GM19025 (cell line): ENCODE results near the gene EHHADH.

Experiments
- ATAC-seq: cut with Tn5 transposase; IDR thresholded peaks from one replicate; pipeline ENCODE4 v1.9.1; 2021; ENCODE audit warnings: mild to moderate bottlenecking, low read depth, moderate library complexity; ENCODE audit not compliant: unreplicated experiment

EHHADH gene

DNA sequence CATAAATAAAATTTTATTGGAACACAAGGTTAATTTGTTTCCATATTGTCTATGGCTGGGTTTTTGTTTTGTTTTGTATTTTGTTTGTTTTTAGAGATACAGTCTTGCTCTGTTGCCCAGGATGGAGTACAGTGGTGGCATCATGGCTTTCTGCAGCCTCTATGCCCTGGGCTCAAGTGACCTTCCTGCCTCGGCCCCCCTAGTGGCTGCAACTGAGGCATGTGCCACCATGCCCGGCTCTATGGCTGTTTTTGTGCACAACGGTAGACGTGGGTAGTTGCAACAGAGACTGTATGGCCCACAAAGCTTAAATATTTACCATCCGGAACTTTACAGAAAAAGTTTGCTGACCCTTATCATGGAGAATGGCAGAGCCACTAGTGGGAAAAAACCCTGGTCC is 54.2 kb downstream of the EHHADH start:
- no peak for ATAC-seq

DNA sequence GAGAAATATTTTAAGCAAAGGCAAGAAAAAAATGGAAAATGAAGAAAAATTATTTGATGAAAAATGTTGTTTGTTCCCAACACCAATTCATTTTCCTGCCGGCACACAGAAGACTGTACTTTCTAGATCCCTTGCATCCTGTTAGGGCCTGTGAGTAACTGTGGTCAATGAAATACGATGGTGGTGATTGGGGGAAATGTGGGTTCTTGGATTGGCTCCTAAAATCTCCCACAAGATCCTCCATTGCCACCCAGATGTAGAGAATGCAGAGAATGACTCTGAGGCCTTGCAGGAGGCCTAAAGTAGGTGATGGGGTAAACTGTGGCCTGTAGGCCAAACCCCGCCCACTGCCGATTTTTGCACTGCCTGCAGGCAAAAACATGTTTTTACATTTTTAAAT is 54.6 kb downstream of the EHHADH start:
- no peak for ATAC-seq

DNA sequence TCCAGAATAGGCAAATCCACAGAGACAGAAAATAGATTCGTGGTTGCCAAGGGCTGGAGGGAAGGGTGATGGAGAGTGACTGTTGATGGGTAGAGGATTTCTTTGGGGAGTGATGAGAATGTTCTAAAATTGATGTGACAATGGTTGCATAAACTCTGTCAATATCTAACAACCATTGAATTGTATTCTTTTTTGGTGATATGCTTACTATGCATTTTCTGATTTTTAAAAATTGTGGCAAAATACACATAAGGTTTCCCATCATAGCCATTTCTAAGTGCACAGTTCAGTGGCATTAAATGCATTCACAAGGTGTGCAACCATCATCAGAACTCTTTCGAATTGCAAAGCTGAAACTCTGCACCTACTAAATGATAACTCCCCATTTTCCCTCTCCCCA is 56.8 kb downstream of the EHHADH start:
- ATAC-seq = no peak

GRCh38 chr3:185195652-185196051 is 58.2 kb downstream of the EHHADH start:
- no peak for ATAC-seq

DNA sequence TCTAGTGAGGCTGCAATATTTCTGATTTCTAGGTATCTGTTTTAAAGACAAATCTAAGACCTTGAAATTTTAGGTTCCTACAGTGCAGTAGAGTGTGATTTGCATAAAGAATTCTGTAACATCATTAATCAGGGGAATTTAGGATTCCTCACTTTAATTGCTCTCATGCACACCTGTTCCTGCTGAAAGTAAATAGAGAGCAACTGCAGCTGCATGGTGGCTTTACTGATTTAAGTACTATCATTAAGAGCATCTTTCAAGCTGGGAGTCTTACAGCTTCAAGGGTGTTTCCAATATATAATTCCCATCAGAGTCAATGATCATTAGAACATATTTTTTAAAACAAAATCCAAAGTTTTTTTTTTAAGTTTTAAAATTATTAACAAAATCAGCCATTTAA is 65.0 kb downstream of the EHHADH start:
- no peak for ATAC-seq

GRCh38 chr3:185187391-185187790 is 66.5 kb downstream of the EHHADH start:
- no peak for ATAC-seq

DNA sequence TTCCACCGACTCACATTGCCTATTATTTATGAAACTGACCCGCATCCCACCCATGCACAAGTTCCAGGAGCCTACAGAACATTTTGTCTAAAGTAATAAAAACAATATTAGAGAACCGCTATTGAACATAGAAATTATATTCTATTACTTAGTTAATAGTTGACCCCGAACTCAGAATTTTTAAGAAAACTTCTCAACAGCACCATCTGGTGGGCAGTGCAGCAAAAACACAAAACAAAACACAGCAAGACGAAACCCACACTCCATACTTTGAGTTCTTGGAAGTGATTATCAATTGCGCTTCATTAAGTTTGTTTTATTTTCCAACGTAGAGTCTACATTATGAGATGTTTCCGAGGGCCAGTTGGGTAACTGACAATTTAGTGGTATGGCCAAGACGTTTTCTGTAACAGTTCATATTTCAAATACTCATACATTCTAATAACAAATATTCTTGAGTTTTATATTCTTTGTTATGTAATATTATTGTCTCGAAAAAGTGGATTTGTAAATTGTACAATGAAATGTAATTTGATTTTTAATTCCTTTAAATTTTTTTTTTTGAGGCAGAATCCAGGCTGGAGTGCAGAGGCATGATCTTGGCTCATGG is 77.0 kb downstream of the EHHADH start:
- no peak for ATAC-seq

DNA sequence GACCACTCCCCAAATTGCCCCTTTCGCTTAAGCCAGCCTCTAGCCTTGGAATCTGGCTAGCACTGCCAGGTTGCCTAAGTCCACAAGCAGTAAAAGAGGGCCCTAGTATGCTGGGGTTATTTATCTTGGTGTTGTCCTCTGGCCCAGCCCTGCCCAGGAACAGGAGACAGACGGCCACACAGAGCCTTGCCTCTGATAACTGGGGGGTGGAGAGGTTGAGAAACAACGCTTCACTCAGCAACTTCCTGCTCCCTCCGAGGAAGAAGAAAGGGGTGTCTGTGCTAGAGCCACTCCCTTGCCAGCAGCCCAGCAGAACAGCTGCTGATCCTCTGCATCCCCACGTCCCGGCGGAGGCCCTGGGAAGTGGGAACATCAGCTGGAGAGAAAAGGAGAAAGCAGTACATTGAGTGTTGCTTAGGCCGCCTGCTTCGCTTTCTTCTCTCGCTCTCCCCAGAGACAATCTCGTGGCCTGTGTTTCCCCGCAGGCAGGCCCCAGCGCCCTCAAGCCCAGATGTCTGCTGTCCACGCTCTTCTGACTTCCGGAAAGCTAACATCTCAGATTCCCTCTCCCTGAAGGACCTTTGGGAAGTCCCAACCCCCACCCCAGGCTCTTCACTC is 78.4 kb downstream of the EHHADH start:
- ATAC-seq = peak; percentile 76

- no peak for ATAC-seq
Measured at GRCh38 chr3:185172086-185173049, 81.5 kb downstream of the EHHADH start.

DNA sequence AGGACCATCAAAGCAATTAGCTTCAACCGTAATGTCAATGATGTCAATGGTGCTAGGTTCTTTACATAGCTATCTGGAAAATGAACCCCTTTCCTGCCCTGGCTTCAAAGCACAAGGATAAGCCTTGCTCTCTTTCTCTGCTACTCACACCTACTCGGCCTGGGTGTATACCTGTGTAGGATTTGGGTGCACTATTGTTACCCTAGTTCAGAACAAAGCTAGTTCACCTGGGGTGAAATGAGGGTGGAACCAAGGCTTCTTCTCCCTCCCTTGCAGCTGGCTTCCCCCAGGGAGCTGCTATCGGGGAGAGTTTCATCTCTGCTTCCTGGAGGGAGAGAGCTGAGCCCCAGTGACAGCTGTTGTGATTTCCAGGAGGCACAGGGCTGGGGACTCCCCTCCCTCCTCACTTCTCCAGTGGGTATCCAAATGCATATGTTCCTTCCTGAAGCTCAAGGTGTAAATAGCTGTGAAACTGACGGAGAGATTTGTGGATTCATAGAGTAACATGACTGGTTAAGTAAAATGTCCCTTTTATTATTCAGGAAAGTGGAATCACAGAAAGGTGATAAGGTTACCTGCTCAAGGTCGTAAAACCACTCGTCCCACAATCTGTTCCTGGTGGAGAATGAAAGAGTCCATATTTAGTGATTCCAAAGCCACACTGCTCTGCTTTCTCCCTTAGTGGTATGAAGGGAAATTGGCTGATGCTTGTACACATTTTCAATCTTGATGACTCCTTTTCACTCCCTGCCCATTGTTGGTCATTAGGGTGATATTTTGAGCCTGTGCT is 89.2 kb downstream of the EHHADH start:
- no peak for ATAC-seq

DNA sequence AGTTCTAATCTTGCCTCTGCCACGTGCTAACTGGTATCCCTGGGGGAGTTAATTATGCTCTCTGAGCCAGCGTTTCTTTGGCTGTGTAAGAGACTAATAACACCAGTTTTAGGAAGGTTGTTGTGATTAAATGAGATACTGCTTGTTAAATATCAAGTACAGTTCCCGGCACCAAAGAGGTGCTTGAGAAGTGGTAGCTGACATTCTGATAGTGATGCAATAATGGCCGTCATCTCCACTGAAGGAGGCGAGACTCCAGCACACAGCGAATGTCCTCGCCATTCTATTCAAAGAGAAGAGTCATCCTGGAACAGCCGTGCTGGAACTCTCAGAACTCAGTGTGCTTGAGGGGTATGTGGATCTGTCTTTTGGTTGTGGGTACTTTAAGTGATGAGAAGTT is 91.2 kb downstream of the EHHADH start:
- ATAC-seq = no peak

DNA sequence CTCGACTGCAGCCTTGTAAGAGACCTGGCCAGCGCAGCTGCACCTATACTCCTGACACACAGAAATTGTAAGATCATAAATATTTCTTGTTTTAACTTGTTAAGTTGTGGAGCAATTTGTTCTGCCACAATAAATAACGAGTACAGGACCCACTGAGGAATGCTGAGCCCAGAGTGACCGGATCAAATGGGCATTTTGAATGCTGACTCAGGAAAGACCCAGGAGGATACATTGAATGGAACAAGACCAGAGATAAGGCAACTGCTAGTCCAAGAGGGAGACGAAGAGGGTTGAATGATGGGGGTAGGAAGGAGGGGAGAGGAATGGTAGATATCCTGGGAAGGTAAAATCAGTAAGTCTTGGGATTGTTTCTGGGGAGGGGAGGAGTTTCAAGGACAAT is 92.1 kb downstream of the EHHADH start:
- no peak for ATAC-seq

DNA sequence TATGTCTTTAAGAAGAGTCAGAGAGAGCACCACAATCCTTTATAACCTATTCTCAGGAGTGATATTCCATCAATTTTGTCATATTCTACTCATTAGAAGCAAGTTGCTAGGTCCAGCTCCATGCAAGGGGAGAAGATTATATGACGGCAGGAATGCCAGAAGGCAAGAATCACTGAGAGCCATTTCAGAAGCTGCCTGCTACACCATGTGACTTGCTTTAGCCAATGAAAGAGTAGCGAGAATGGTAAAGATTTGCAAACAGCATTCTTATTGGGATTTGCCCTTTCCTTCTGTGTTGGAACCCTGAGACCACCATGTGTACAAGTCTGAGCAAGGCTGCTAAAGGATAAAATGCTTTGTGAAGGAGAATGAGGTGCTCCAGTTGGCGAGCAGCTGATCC is 96.5 kb downstream of the EHHADH start:
- no peak for ATAC-seq

GRCh38 chr3:185155678-185156077 is 98.2 kb downstream of the EHHADH start:
- no peak for ATAC-seq

GRCh38 chr3:185153861-185154629 is 99.8 kb downstream of the EHHADH start:
- ATAC-seq = no peak

GRCh38 chr3:185153171-185153771 is 100.6 kb downstream of the EHHADH start:
- no peak for ATAC-seq

DNA sequence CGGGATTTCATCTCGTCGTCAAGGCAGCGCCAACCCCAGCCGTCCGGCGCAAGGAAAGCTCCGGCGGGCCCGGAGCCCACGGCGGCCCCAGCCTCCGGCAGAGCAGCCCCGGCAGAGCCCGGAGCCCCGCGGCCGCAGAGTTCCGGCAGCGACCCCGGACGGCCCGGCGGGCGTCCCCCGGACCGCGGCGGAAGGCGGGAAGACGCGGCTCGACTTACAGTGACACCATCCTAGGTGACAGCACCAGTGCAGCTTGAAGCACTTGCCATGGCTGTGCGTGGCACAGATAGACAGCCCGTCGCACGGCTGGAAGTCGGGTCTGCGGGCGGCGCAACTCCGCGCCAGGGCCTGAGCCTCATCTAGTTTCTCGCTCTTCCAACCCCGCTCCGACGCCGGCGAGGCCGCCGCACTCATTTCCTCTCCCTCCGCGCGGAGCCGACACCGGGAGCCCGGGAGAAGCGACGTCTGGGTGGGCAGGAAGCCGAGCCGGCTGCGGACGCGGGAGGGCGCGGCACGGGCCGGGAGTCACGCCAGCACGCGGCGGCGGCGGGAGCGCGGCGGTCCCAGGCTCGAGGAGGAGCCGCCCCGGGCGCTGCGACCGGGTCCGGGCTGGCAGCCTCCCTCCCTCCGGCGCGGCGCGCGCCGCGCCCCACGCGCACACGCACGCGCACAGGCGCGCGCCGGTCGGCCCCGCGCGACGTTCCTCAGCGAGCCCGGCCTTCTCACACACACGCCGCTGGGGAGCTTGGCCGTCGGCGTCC is 101.3 kb downstream of the EHHADH start, which contains the start of gene C3orf70:
TSS of gene C3orf70 (minus strand) at position 651 of the 761 bp plus-strand sequence. CDS start at position 414, 237 bp downstream.
- no peak for ATAC-seq

- ATAC-seq = no peak
Measured at GRCh38 chr3:185151964-185152409, 101.9 kb downstream of the EHHADH start.
